Activated T-helper 17 cell treated with anti-CD3 and anti-CD28 coated beads, Interleukin-2, amount 50 U/mL, for 72 hours (primary cell): ENCODE results near the gene SULT1C2. TPM values are rescaled to one million over a fixed set of nuclear protein-coding genes. Genes with fewer than 3 reads are reported as not detected.

Experiments
- ATAC-seq: fragments of 150-1000 bp; cut with Tn5 transposase; replicated peaks from 2 replicates; pipeline ENCODE4 v1.10.0; 2021; ENCODE audit warnings: mild to moderate bottlenecking, moderate library complexity
- H3K27ac Mint-ChIP-seq: one replicate; pipeline ENCODE4 v1.8.0; 2022; ENCODE audit warnings: mixed read lengths
- H3K27me3 Mint-ChIP-seq: one replicate; pipeline ENCODE4 v1.8.0; 2022; ENCODE audit warnings: mixed read lengths
- H3K36me3 Mint-ChIP-seq: one replicate; pipeline ENCODE4 v1.8.0; 2022; ENCODE audit warnings: low read depth, mild to moderate bottlenecking, mixed read lengths
- H3K4me1 Mint-ChIP-seq: one replicate; pipeline ENCODE4 v1.8.0; 2022; ENCODE audit warnings: mixed read lengths
- H3K4me3 Mint-ChIP-seq: one replicate; pipeline ENCODE4 v1.8.0; 2022; ENCODE audit warnings: mild to moderate bottlenecking, mixed read lengths
- H3K9me3 Mint-ChIP-seq: one replicate; pipeline ENCODE4 v1.8.0; 2022; ENCODE audit warnings: mixed read lengths
- total RNA-seq, 2 donors: library from RNA; stranded (reverse); gene quantifications; one replicate each; pipeline ENCODE4 v1.2.3, GENCODE V29; 2022

SULT1C2 gene
- total RNA-seq, 2 donors from 2014 or later = not detected

DNA sequence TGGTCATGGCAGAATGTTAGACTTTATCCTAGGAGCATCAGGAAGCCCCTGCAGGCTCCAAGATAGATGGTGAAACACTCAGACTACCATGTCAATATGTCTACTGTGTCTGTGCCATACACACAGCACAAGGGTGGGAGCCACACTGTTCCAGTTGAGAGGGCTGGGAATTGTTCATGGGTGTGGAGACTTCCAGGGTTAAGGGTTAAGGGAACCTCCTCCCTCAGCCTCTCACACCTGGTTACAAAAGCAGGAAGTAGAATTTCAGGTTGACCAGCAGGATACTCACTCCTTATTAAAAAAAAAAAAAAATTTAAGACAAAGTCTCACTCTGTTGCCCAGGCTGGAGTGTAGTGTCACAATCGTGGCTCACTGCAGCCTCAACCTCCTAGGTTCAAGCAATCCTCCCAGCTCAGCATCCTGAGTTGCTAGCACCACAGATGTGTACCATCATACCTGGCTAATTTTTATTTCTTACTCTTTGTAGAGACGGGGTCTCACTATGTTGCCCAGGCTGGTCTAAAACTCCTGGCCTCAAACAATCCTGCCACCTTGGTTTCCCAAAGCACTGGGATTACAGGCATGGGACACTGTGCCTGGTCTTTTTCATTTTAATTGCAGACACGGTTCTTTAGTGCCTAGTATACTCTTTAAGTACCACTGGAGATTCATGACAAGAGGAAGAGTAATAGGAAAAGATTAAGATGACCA is 26.0 kb downstream of the SULT1C2 start:
- H3K4me3 Mint-ChIP-seq = no peak overlapping the region
- no peaks in the 10 kb centered on the region for H3K9me3 Mint-ChIP-seq
- ATAC-seq = no peak
- H3K27ac Mint-ChIP-seq = no peak overlapping the region
- H3K4me1 Mint-ChIP-seq = no peaks in the 10 kb centered on the region
- no peaks in the 10 kb centered on the region for H3K36me3 Mint-ChIP-seq
- H3K27me3 Mint-ChIP-seq = no peaks in the 10 kb centered on the region

DNA sequence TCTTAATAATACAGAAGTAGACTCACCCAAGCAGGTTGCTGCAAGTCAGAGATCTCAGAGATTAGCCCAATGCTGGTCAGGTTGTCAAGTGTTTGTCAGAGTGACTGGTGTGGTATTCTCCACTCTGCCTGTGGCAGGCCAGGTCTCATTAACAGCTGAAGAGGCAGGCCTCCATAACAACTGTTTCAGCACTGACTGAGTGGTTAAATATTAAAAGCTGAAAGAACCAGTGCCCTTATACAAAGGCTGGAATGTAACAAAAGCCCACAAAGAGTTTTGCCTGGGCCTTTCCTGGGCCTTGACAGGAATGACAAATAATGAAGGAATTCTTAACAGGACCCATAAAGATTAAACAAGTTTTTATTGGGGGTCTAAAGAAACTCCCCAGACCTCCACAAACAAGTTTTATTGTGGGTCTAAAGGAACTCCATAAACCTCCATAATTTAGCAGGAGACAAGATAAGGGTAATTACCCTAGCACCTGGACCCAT is 26.8 kb downstream of the SULT1C2 start:
- ATAC-seq = no peak
- Mint-ChIP-seq H3K4me1 (no peaks in the 10 kb centered on the region), H3K27me3 (no peaks in the 10 kb centered on the region), H3K27ac (no peak overlapping the region), H3K36me3 (no peaks in the 10 kb centered on the region), H3K9me3 (no peaks in the 10 kb centered on the region), H3K4me3 (no peak overlapping the region)

DNA sequence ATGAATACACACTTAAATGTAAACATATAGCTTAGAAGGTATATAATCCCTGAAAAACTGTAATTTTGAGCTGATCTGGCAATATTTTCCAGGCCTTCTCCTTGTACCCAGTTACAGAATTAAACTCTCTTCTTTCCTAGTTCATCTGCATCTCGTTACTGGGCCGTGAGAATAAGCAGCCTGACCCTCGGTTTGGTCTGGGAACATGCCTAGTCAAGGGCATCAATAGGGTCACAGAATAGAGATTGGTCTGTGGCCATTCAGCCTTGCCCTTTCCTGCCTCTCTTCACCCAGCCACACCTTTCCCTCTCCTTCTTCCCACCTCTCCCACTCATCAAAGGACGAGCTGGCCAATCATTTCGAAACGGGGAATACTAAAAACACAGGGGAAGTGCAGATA is 27.3 kb downstream of the SULT1C2 start:
- Mint-ChIP-seq H3K27ac (no peak overlapping the region), H3K9me3 (no peaks in the 10 kb centered on the region), H3K4me1 (no peaks in the 10 kb centered on the region), H3K4me3 (no peak overlapping the region), H3K27me3 (no peaks in the 10 kb centered on the region), H3K36me3 (no peaks in the 10 kb centered on the region)
- ATAC-seq = no peak

DNA sequence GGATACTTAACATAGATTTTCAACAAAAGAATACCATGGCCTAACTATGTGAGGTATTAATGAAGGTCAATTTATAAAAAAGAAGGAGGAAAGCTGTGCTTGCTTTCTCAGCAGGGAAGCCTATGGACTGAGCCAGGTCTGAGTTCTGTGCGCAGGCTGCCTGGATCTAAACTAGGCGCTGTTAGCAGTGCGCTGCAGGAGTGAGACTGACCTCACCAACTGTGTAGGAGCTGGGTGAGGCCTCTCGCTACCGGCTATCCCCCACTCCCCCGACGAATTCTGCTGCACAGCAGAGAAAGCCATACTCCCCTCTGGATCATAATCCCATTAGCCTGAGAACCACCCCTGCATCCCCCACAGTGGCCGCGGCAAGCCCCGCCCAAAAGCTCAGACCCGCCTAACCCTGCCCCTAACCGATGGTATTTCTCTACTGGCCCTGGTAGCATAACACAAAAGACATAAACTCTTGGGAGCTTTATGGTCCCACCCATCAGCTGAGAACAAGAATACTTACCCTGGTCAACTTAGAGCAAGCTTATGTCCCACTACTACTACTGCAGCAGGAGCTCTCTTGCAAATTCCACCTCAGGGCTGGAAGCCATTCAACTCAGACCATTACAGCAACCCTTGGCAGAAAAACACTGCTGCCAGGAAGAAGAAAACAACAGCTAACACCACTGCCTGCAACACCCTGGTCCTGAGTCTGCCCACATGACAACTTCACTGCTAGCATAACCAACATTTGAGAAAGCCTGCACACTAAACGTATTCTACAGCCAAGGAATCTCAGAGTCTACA is 28.0 kb downstream of the SULT1C2 start:
- Mint-ChIP-seq H3K27ac (no peak overlapping the region), H3K4me1 (no peaks in the 10 kb centered on the region), H3K27me3 (no peaks in the 10 kb centered on the region), H3K9me3 (no peaks in the 10 kb centered on the region), H3K4me3 (no peak overlapping the region), H3K36me3 (no peaks in the 10 kb centered on the region)
- no peak for ATAC-seq

DNA sequence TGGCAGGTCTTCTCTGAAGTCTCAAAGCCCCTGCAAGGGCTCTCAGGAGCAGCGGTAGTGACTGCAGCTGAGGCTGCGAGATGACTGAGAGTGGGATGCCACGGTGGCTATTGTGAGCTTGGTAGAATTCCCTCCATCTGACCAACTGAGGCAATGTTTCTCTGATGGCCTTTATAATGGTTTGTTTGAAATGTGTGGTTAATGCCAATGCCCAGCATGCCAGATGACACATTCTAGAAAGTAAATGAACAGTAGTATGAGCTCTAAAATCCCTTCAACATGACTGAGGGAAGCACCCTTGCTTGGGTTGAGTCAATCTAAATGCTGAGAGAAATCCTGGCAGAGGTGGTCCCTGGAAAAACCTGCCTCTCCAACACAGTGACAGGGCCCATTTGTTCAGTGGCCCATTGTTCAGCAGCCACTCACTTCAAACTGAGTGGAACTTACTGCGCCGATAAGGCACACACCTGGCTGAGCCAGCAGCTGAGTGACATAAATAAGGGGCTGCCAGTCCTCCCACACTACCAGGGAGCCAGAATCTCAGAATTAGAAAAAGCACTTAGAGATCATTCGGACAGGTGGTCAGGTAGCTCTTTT is 31.7 kb downstream of the SULT1C2 start:
- peaks cover 19% of the 10 kb centered on the region for H3K27me3 Mint-ChIP-seq
- H3K4me1 Mint-ChIP-seq = no peaks in the 10 kb centered on the region
- no peak for ATAC-seq
- H3K9me3 Mint-ChIP-seq = no peaks in the 10 kb centered on the region
- H3K4me3 Mint-ChIP-seq = no peak overlapping the region
- no peaks in the 10 kb centered on the region for H3K36me3 Mint-ChIP-seq
- no peak overlapping the region for H3K27ac Mint-ChIP-seq

DNA sequence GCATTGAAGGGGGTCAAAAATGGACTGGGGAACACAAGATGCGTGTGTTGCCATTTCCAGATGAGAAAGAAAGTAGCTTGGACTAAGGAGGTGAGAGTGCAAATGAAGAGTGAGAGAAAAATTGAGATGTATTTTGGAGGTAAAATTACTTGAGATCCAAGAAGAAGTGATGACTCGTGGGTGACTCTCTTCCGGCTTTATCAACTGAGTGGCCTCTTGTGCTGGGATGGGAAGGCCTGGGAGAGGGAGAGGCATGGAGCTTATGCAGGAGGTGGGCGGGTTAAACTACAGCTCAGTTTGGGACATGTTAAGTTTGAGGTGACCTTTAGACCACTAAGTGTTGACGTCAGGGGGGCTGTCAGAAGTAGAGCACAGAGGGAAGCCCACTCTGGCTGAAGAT is 34.9 kb downstream of the SULT1C2 start:
- no peak overlapping the region for H3K27ac Mint-ChIP-seq
- H3K4me1 Mint-ChIP-seq = no peaks in the 10 kb centered on the region
- no peaks in the 10 kb centered on the region for H3K36me3 Mint-ChIP-seq
- H3K9me3 Mint-ChIP-seq = no peaks in the 10 kb centered on the region
- no peak overlapping the region for H3K4me3 Mint-ChIP-seq
- H3K27me3 Mint-ChIP-seq = peaks cover 19% of the 10 kb centered on the region
- ATAC-seq = no peak

DNA sequence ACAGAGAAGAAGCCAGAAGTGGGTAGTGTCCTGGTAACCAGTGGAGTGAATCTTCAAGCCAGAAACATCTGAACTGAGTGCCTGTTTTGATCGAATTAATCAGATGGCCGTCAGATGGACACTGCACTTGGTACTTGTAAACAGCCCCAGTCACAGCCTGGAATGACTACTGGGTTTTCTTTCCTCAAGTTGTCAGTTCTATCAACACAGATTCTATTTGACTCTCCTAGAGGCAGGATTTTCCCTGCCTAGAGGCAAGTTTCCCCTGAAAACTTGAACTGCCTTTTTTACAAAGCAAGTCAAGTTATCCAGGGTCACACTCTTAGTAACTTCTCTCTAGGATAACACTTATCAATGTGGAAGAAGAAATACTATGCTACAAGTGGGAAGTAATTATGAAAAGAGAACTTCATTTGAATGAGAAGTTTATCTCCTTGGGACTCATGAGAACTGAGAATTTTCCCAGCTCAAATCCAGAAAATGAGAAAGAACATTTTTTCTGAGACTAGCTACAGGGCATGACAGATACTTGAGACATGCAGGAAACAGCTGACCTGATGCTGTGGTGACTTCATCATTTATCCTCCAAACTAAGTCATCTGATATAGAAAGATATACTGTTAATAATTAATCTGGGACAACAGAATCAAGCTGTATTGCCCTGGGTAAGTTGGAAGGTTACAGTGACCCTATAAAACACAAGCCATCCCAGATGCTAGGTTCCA is 36.0 kb downstream of the SULT1C2 start:
- no peaks in the 10 kb centered on the region for H3K36me3 Mint-ChIP-seq
- H3K27ac Mint-ChIP-seq = no peak overlapping the region
- no peaks in the 10 kb centered on the region for H3K4me1 Mint-ChIP-seq
- ATAC-seq = no peak
- H3K9me3 Mint-ChIP-seq = no peaks in the 10 kb centered on the region
- peaks cover 22% of the 10 kb centered on the region for H3K27me3 Mint-ChIP-seq
- no peak overlapping the region for H3K4me3 Mint-ChIP-seq

DNA sequence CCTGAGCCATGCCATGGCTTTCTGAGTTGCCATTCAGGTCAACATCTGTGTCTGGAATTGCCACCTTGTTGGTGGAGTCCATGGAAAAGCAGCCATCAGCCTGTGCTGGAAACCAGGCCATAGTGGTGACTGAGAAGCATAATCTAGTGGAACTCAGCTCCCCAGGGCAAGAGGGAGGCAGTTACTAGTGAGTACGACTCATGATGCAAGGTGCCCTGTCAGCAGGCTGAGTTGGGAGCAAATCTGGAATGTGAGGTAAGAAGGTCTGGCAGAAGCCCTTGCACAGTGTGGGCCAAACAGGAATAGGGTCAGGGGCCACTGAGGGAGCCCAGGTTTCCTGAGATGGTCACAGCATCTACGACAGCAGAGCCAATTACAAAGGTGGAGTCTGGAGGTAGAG is 37.1 kb downstream of the SULT1C2 start:
- H3K4me1 Mint-ChIP-seq = no peaks in the 10 kb centered on the region
- H3K36me3 Mint-ChIP-seq = no peaks in the 10 kb centered on the region
- no peak overlapping the region for H3K27ac Mint-ChIP-seq
- ATAC-seq = no peak
- no peaks in the 10 kb centered on the region for H3K9me3 Mint-ChIP-seq
- peaks cover 27% of the 10 kb centered on the region for H3K27me3 Mint-ChIP-seq
- no peak overlapping the region for H3K4me3 Mint-ChIP-seq

DNA sequence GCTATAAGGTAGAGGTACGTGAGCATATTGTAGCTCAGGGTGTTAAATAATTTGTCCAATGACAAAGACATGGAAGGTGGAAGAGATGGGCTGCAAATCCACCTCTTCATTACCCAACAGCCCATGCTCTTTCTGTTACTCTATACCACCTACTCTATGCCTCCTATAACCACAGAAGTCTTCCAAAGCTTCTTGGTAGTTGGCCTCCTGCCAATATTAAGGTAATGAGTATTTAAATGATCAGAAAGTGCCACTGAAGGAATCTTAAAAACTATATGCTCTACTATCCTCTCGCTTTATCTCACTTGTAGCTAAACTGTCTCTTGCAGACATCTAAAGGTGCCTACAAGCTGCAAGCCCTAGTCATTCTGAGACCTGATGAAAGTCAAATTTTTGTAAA is 41.1 kb downstream of the SULT1C2 start:
- no peak for ATAC-seq
- H3K9me3 Mint-ChIP-seq = no peaks in the 10 kb centered on the region
- no peaks in the 10 kb centered on the region for H3K4me1 Mint-ChIP-seq
- H3K36me3 Mint-ChIP-seq = no peaks in the 10 kb centered on the region
- H3K4me3 Mint-ChIP-seq = no peak overlapping the region
- H3K27ac Mint-ChIP-seq = no peak overlapping the region
- peaks cover 15% of the 10 kb centered on the region for H3K27me3 Mint-ChIP-seq

DNA sequence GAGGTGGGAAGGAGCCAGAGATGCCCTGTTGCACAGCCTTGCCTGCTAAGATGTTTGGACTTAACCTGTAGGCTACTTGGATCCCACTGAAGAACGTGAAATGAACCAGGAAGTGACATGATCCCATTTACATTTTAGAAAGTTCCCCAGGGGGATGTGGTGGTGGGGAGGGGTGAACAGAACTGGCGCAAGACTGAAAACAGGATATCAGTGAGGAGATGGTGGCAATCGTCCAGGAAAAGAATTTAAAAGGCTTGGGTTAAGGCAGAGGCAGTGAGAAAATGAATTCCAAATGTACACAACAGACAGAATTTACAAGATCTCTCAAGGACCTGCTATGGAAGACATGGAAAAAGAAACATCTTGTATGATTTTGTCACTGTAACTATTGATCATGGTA is 42.3 kb downstream of the SULT1C2 start:
- no peak for ATAC-seq
- H3K36me3 Mint-ChIP-seq = no peaks in the 10 kb centered on the region
- H3K9me3 Mint-ChIP-seq = no peaks in the 10 kb centered on the region
- H3K27ac Mint-ChIP-seq = no peak overlapping the region
- H3K4me1 Mint-ChIP-seq = no peaks in the 10 kb centered on the region
- H3K4me3 Mint-ChIP-seq = no peak overlapping the region
- H3K27me3 Mint-ChIP-seq = peaks cover 22% of the 10 kb centered on the region

DNA sequence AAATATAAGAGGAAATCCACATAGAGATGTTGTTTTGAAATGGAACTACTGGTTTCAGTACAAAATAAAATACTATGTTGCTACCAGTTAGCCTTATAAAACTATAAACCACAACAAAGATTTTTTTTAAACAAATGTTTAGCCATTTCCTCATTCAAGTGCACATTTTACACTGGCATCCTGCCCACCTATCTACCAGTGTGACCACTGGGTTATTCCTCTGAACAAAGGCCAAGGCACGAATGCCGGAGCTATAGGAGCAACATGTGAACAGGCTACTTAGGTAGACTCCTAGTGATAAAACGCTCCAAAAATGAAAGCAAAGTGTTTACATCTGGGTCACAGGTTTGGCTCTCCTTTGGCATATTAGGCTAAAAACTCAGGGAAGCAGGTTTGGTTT is 57.3 kb downstream of the SULT1C2 start:
- H3K27me3 Mint-ChIP-seq = peaks cover 16% of the 10 kb centered on the region
- no peaks in the 10 kb centered on the region for H3K9me3 Mint-ChIP-seq
- ATAC-seq = no peak
- H3K4me3 Mint-ChIP-seq = no peak overlapping the region
- H3K4me1 Mint-ChIP-seq = no peaks in the 10 kb centered on the region
- H3K36me3 Mint-ChIP-seq = no peaks in the 10 kb centered on the region
- no peak overlapping the region for H3K27ac Mint-ChIP-seq

DNA sequence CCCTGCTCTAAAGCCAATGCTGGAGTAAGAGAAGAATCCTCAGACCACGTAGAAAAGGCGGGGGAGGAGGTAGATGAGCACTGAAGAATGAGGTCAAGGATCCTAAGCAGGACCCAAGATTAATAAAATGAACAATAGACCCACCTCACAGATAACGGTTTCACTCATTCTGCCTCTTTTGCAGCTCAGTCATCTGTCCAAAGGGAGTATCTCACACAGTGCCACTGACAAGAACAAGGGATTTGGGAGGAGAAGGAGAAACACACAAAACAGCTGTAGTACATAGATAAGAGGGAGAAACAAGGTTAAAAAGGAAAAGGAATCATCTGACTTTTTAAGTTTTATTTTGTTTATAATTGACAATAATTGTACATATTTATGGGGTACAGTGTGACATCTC is 58.1 kb downstream of the SULT1C2 start:
- Mint-ChIP-seq H3K27me3 (peaks cover 16% of the 10 kb centered on the region), H3K9me3 (no peaks in the 10 kb centered on the region), H3K27ac (no peak overlapping the region), H3K4me3 (no peak overlapping the region), H3K36me3 (no peaks in the 10 kb centered on the region), H3K4me1 (no peaks in the 10 kb centered on the region)
- ATAC-seq = no peak

DNA sequence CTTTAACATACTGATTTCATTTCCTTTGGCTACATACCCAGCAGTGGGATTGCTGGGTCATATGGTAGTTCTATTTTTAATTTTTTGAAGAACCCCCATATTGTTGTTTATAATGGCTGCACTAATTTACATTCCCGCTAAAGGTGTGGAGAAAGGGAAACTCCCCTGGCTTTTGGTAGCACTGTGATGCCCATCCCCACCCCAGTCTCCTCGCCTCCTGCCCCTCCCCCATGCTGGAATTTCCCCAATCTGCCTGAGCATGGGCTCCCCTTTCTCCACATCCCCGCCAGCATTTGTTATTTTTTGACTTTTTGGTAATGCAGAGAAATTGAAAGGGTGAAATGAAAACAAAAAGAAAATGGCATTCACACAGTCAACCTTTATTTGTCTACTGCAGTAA is 59.1 kb downstream of the SULT1C2 start:
- Mint-ChIP-seq H3K27me3 (peaks cover 16% of the 10 kb centered on the region), H3K4me3 (no peak overlapping the region), H3K27ac (no peak overlapping the region), H3K4me1 (no peaks in the 10 kb centered on the region), H3K36me3 (no peaks in the 10 kb centered on the region), H3K9me3 (no peaks in the 10 kb centered on the region)
- ATAC-seq = no peak

DNA sequence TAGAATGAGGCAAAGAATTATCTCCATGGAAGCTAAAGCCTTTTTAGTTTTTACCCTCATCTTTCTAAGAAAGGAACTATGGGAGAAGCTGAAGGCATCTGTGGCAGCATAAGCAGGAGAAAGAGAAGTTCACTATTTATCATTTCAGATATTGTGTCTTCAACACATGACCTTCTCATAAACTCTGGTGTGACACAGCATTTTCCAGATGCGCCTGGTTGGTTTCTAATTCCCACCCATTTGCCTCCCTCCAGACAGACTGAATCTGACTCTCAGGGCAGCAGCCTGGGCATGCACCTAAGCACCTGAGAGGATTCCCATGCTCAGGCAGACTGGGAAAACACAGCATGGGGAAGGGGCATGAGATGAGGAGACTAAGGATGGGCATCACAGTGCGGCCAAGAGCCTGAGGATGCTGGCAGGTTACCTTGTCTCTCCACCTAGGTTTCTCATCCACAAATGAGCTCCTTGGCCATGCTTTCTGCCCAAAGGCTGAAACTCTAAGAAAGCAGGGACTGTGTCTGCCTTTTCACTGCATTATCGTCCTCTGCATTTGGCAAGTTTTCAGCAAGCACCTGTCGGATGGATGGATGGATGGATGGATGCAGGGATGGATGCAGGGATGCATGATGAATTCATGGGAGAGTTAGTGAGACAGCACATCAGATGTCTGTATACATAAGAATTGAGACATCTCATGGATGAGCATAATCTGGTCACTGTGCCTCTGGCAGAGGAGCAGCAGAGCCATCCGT is 60.3 kb downstream of the SULT1C2 start:
- H3K27ac Mint-ChIP-seq = no peak overlapping the region
- ATAC-seq = no peak

More for the DNA sequence above, 60.3 kb downstream of the SULT1C2 start:
- H3K9me3 Mint-ChIP-seq = no peaks in the 10 kb centered on the region
- H3K27me3 Mint-ChIP-seq = peaks cover 9% of the 10 kb centered on the region
- no peaks in the 10 kb centered on the region for H3K36me3 Mint-ChIP-seq
- no peak overlapping the region for H3K4me3 Mint-ChIP-seq
- no peaks in the 10 kb centered on the region for H3K4me1 Mint-ChIP-seq
